IPS DF 6.9 (cell line): ENCODE results near the gene NXPH3.

Source experiments
- DNase-seq: peaks from one replicate; pipeline ENCODE4 v3.0.0-alpha.2; 2013; ENCODE audit warnings: low read depth, low spot score
- H3K27ac ChIP-seq: one replicate; pipeline ENCODE4 v1.5.1; 2013; ENCODE audit warnings: low read length, control low read depth
- H3K27me3 ChIP-seq: 2 replicates; pipeline ENCODE4 v1.6.1; 2013; ENCODE audit warnings: mild to moderate bottlenecking, low read length; ENCODE audit not compliant: control insufficient read depth, insufficient read depth
- H3K36me3 ChIP-seq: 2 replicates; pipeline ENCODE4 v1.6.1; 2013; ENCODE audit warnings: low read length; ENCODE audit not compliant: control insufficient read depth, insufficient read depth
- H3K4me1 ChIP-seq: 2 replicates; pipeline ENCODE4 v1.6.1; 2013; ENCODE audit warnings: low read length; ENCODE audit not compliant: control insufficient read depth, insufficient read depth
- H3K4me3 ChIP-seq: 2 replicates; pipeline ENCODE4 v1.5.1; 2013; ENCODE audit warnings: mild to moderate bottlenecking, low read length
- H3K9me3 ChIP-seq: 2 replicates; pipeline ENCODE4 v1.6.1; 2013; ENCODE audit warnings: low read length, inconsistent platforms; ENCODE audit not compliant: control insufficient read depth, insufficient read depth
- WGBS: extraction: QIAGEN DNeasy Blood & Tissue Kit; methylation state at CpG from one replicate; pipeline ENCODE4 v1.1.7; 2013; ENCODE audit warnings: mixed read lengths, missing lambda C conversion rate; ENCODE audit not compliant: insufficient read length, insufficient coverage; 5-methylcytosine and 5-hydroxymethylcytosine counted together

NXPH3 gene

DNA sequence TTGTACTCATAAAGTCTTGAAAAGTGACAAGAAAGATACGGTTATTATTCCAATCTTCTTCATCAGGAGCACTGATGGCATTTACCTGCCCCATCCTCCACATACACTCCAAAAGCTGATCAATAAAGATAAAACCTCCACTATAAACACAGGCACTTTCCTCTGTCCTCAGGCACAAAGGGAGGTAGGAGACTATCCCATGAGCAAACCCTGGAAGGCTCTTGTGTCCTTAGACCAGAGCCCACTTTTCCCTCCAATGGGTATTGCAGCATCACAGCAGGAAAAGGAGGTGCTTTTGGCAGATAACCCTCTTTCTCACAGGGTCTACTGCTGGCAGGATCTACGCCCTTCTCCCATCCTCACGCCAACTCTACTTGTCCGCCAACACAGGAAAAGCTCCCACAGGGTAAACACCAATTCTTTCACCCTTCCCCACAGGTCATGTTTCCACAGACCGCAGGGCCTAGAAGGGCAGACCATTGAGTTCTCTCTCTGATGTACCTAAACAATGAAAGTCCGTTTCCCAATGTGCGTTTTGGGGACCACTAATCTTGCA is 28.7 kb downstream of the NXPH3 start:
- Histone ChIP-seq H3K27me3 (no peaks in the 10 kb centered on the region), H3K36me3 (peaks cover 9% of the 10 kb centered on the region; the same call in 1 of the 2 replicates), H3K4me1 (no peaks in the 10 kb centered on the region), H3K9me3 (no peaks in the 10 kb centered on the region), H3K27ac (no peak overlapping the region), H3K4me3 (no peak overlapping the region)
- no CpG with 5 or more reads among the region's 7 CpGs for WGBS
- no peak for DNase-seq

DNA sequence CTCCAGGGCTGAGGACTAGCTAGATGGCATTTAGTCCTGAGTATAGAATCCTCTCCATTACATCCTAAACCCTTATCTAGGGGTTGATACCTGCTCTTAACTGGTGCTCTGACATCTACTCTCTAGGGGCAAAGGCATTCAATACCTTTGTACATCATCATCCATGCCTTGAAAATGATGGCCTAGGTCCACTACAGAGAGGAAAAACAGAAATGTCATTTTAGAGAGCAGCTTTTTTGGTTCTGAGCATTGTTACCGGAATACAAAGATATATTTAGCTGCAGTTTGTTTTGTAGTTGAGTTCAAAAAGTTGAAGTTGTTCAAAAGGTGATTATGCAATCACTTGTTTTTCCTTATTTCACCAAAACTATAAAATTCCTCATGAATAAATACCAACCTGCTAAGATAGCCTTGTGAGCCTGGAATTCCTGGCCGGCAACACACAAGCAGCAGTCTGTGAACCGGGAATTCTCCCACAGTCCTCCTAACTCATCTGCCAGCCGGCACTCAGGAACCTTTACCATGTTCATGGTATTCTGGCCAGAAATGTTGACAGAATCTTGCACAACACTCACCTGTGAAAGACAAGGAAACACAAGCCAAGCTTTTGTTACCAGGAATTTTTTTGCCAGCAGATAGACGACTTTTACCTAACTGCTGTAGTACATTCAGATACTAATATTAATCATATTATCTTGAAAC is 35.4 kb downstream of the NXPH3 start:
- Histone ChIP-seq H3K36me3 (peaks cover 4% of the 10 kb centered on the region; the same call in 1 of the 2 replicates), H3K9me3 (no peaks in the 10 kb centered on the region), H3K27ac (no peak overlapping the region), H3K4me3 (no peak overlapping the region), H3K4me1 (no peaks in the 10 kb centered on the region), H3K27me3 (no peaks in the 10 kb centered on the region; the same call in 1 of the 2 replicates)
- no CpG with 5 or more reads among the region's 5 CpGs for WGBS
- DNase-seq = no peak

GRCh38 chr17:49612726-49613125 is 37.1 kb downstream of the NXPH3 start:
- Histone ChIP-seq H3K4me1 (no peaks in the 10 kb centered on the region), H3K9me3 (no peaks in the 10 kb centered on the region), H3K4me3 (no peak overlapping the region), H3K36me3 (peaks cover 4% of the 10 kb centered on the region; the same call in 1 of the 2 replicates), H3K27ac (no peak overlapping the region), H3K27me3 (no peaks in the 10 kb centered on the region; the same call in 1 of the 2 replicates)
- no peak for DNase-seq
- WGBS = no CpG with 5 or more reads among the region's 1 CpG

DNA sequence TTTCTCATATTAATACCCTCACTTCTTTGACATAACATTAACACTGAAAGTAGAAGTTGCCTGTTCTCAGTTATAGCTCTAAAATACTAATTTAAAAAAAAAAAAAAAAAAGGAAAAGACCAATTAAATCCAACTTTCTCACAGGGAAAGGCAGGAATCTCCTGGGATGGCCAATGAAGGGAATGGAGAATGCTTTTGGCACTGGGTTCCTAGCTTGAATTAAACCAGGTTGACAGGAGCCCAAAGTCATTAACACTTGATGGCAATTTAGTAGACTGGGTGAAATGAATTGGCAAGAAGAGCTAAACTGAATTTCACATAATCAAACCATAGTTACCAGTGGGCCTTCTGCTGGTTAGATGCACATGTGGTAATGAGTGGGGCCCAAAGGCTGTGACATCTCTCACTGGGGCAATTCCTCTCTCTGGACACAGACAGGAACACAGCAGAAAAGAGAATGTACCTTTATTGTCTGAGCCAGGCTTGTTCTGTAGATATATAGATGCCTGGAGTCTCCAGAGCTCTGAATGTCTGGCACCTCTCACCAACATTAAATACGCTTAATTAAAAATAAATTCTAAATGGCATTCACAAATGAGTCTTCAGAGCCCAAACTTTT is 37.6 kb downstream of the NXPH3 start:
- no peak for DNase-seq
- Histone ChIP-seq H3K4me3 (no peak overlapping the region), H3K4me1 (no peaks in the 10 kb centered on the region), H3K27ac (no peak overlapping the region), H3K9me3 (no peaks in the 10 kb centered on the region), H3K27me3 (no peaks in the 10 kb centered on the region; the same call in 1 of the 2 replicates), H3K36me3 (peaks cover 4% of the 10 kb centered on the region; the same call in 1 of the 2 replicates)
- no CpG with 5 or more reads among the region's 1 CpG for WGBS

DNA sequence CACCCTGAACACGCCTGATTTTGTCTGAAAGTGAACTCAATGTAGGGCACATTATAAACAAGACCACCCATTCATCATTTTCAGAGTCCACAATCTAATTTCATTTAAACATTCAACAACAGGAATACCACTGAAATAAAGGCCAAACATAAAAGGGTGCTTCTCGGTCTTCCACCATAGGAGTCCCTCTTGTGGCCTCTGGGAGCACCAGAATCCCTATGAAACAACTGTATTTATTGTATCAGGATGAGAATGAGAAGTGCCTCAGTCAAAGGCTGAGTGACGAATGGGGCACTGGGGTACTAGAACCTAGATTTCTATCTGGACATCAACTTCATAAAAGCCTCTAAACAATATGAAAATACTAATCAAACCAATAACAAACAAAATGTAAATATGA is 40.4 kb downstream of the NXPH3 start:
- no peaks in the 10 kb centered on the region; the same call in 1 of the 2 replicates for H3K27me3 ChIP-seq

DNA sequence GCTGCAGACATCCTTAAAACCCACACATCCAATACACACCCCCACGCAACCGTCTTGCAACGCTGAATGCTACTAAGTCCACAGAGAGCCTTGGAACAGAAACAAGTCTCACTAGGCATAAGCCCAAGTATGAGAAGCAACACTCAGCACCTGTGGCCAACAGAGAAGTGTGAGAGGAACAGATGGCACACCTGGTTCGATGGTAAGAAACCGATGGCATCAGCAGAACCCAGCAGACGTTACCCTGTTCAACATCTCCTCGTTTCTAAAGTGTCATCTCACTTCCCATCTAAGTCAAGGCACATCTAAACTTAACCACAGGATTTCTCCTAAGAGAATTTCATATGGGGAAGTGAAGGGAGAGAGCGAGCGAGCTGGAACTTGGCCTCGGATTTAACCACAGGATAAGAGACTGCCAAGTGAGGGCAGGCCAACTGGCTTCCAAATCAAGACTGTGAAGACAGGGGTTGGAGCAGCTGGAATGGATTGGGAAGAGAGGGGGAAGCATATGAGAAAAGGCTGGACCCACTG is 41.0 kb downstream of the NXPH3 start:
- peaks cover 5% of the 10 kb centered on the region; the same call in 1 of the 2 replicates for H3K36me3 ChIP-seq
- WGBS = no CpG with 5 or more reads among the region's 10 CpGs

More for the DNA sequence above, 40.4 kb downstream of the NXPH3 start:
- Histone ChIP-seq H3K27ac (no peak overlapping the region), H3K4me1 (no peaks in the 10 kb centered on the region), H3K36me3 (peaks cover 5% of the 10 kb centered on the region; the same call in 1 of the 2 replicates), H3K4me3 (no peak overlapping the region), H3K9me3 (no peaks in the 10 kb centered on the region)
- DNase-seq = no peak
- no CpG with 5 or more reads among the region's 3 CpGs for WGBS

GRCh38 chr17:49618028-49618611 is 42.4 kb downstream of the NXPH3 start:
- Histone ChIP-seq H3K27me3 (no peaks in the 10 kb centered on the region; the same call in 1 of the 2 replicates), H3K27ac (no peak overlapping the region), H3K4me1 (no peaks in the 10 kb centered on the region), H3K9me3 (no peaks in the 10 kb centered on the region), H3K4me3 (no peak overlapping the region), H3K36me3 (peaks cover 5% of the 10 kb centered on the region; the same call in 1 of the 2 replicates)
- no peak for DNase-seq
- WGBS = no CpG with 5 or more reads among the region's 3 CpGs

More for the DNA sequence above, 41.0 kb downstream of the NXPH3 start:
- no peak for DNase-seq
- no peak overlapping the region for H3K4me3 ChIP-seq
- no peak overlapping the region for H3K27ac ChIP-seq
- no peaks in the 10 kb centered on the region; the same call in 1 of the 2 replicates for H3K27me3 ChIP-seq
- no peaks in the 10 kb centered on the region for H3K9me3 ChIP-seq
- no peaks in the 10 kb centered on the region for H3K4me1 ChIP-seq

GRCh38 chr17:49621420-49621819 is 45.7 kb downstream of the NXPH3 start:
- peaks cover 5% of the 10 kb centered on the region; the same call in 1 of the 2 replicates for H3K36me3 ChIP-seq
- H3K4me1 ChIP-seq = no peaks in the 10 kb centered on the region
- DNase-seq = no peak
- H3K27ac ChIP-seq = no peak overlapping the region
- H3K27me3 ChIP-seq = no peaks in the 10 kb centered on the region
- H3K4me3 ChIP-seq = no peak overlapping the region
- H3K9me3 ChIP-seq = no peaks in the 10 kb centered on the region

GRCh38 chr17:49621946-49622529 is 46.4 kb downstream of the NXPH3 start:
- no CpG with 5 or more reads among the region's 2 CpGs for WGBS
- Histone ChIP-seq H3K4me1 (no peaks in the 10 kb centered on the region), H3K27ac (no peak overlapping the region), H3K36me3 (peaks cover 5% of the 10 kb centered on the region; the same call in 1 of the 2 replicates), H3K4me3 (no peak overlapping the region), H3K9me3 (no peaks in the 10 kb centered on the region), H3K27me3 (no peaks in the 10 kb centered on the region)
- DNase-seq = no peak

- H3K4me1 ChIP-seq = no peaks in the 10 kb centered on the region
These were observed 49.2 kb downstream of the NXPH3 start for GRCh38 chr17:49624896-49625295.

More at GRCh38 chr17:49624896-49625295, 49.2 kb downstream of the NXPH3 start:
- H3K4me3 ChIP-seq = no peak overlapping the region
- H3K36me3 ChIP-seq = peaks cover 3% of the 10 kb centered on the region; the same call in 1 of the 2 replicates
- H3K27me3 ChIP-seq = no peaks in the 10 kb centered on the region
- no CpG with 5 or more reads among the region's 3 CpGs for whole genome bisulfite sequencing
- no peak for DNase-seq
- H3K27ac ChIP-seq = no peak overlapping the region
- no peaks in the 10 kb centered on the region for H3K9me3 ChIP-seq
